Activated naive CD8-positive, alpha-beta T cell (primary cell): ENCODE measurements around the gene ARSJ.

Experiments used
- H3K27ac Mint-ChIP-seq: one replicate; pipeline ENCODE4 v1.8.0; 2021; ENCODE audit warnings: mixed read lengths
- H3K27me3 Mint-ChIP-seq: one replicate; pipeline ENCODE4 v1.8.0; 2021; ENCODE audit warnings: mixed read lengths
- H3K36me3 Mint-ChIP-seq: one replicate; pipeline ENCODE4 v1.8.0; 2021; ENCODE audit warnings: mixed read lengths
- H3K4me1 Mint-ChIP-seq: one replicate; pipeline ENCODE4 v1.8.0; 2021; ENCODE audit warnings: low read depth, mixed read lengths
- H3K4me3 Mint-ChIP-seq: one replicate; pipeline ENCODE4 v1.8.0; 2021; ENCODE audit warnings: mild to moderate bottlenecking, mixed read lengths
- H3K9me3 Mint-ChIP-seq: one replicate; pipeline ENCODE4 v1.8.0; 2021; ENCODE audit warnings: low read depth, mixed read lengths

ARSJ gene

GRCh38 chr4:113976741-113977525 is 2.5 kb downstream of the ARSJ start:
- Mint-ChIP-seq H3K4me1 (peaks cover 20% of the 10 kb centered on the region), H3K36me3 (peaks cover 9% of the 10 kb centered on the region), H3K27ac (no peak overlapping the region), H3K9me3 (peaks cover 4% of the 10 kb centered on the region), H3K4me3 (no peak overlapping the region), H3K27me3 (peaks cover 14% of the 10 kb centered on the region)

- no peak overlapping the region for H3K4me3 Mint-ChIP-seq
- peaks cover 6% of the 10 kb centered on the region for H3K27me3 Mint-ChIP-seq
- H3K36me3 Mint-ChIP-seq, result peaks cover 5% of the 10 kb centered on the region
- H3K4me1 Mint-ChIP-seq, result peaks cover 17% of the 10 kb centered on the region
- H3K27ac Mint-ChIP-seq, result no peak overlapping the region
- H3K9me3 Mint-ChIP-seq, result peaks cover 4% of the 10 kb centered on the region
These were observed 3.9 kb downstream of the ARSJ start for GRCh38 chr4:113975578-113975977.

GRCh38 chr4:113974467-113974866 is 5.0 kb downstream of the ARSJ start:
- H3K27me3 Mint-ChIP-seq, result no peaks in the 10 kb centered on the region
- H3K4me1 Mint-ChIP-seq, result peaks cover 8% of the 10 kb centered on the region
- H3K4me3 Mint-ChIP-seq, result no peak overlapping the region
- H3K9me3 Mint-ChIP-seq, result peaks cover 4% of the 10 kb centered on the region
- H3K36me3 Mint-ChIP-seq, result peaks cover 5% of the 10 kb centered on the region
- H3K27ac Mint-ChIP-seq, result no peak overlapping the region

- Mint-ChIP-seq H3K27me3 (no peaks in the 10 kb centered on the region), H3K36me3 (peaks cover 5% of the 10 kb centered on the region), H3K27ac (no peak overlapping the region), H3K4me3 (no peak overlapping the region), H3K4me1 (peaks cover 3% of the 10 kb centered on the region), H3K9me3 (peaks cover 4% of the 10 kb centered on the region)
These were observed 6.1 kb downstream of the ARSJ start for GRCh38 chr4:113973345-113973744.

- no peak overlapping the region for H3K4me3 Mint-ChIP-seq
- no peaks in the 10 kb centered on the region for H3K27me3 Mint-ChIP-seq
- H3K4me1 Mint-ChIP-seq, result peaks cover 3% of the 10 kb centered on the region
- H3K27ac Mint-ChIP-seq, result no peak overlapping the region
- H3K36me3 Mint-ChIP-seq, result peaks cover 5% of the 10 kb centered on the region
- peaks cover 4% of the 10 kb centered on the region for H3K9me3 Mint-ChIP-seq
These were observed 6.7 kb downstream of the ARSJ start for GRCh38 chr4:113972781-113973180.

GRCh38 chr4:113971706-113972360 is 7.6 kb downstream of the ARSJ start:
- peaks cover 4% of the 10 kb centered on the region for H3K9me3 Mint-ChIP-seq
- peaks cover 5% of the 10 kb centered on the region for H3K36me3 Mint-ChIP-seq
- H3K27ac Mint-ChIP-seq, result no peak overlapping the region
- no peak overlapping the region for H3K4me3 Mint-ChIP-seq
- H3K4me1 Mint-ChIP-seq, result no peaks in the 10 kb centered on the region
- no peaks in the 10 kb centered on the region for H3K27me3 Mint-ChIP-seq

- H3K9me3 Mint-ChIP-seq, result peaks cover 2% of the 10 kb centered on the region
- H3K27me3 Mint-ChIP-seq, result no peaks in the 10 kb centered on the region
- H3K36me3 Mint-ChIP-seq, result peaks cover 4% of the 10 kb centered on the region
- H3K4me3 Mint-ChIP-seq, result no peak overlapping the region
- H3K27ac Mint-ChIP-seq, result no peak overlapping the region
- H3K4me1 Mint-ChIP-seq, result no peaks in the 10 kb centered on the region
These were observed 9.6 kb downstream of the ARSJ start for GRCh38 chr4:113969709-113970334.

GRCh38 chr4:113968473-113968872 is 11.0 kb downstream of the ARSJ start:
- Mint-ChIP-seq H3K36me3 (no peaks in the 10 kb centered on the region), H3K27me3 (peaks cover 1% of the 10 kb centered on the region), H3K9me3 (no peaks in the 10 kb centered on the region), H3K4me1 (no peaks in the 10 kb centered on the region), H3K4me3 (no peak overlapping the region), H3K27ac (no peak overlapping the region)

GRCh38 chr4:113967687-113968086 is 11.8 kb downstream of the ARSJ start:
- Mint-ChIP-seq H3K4me3 (no peak overlapping the region), H3K27ac (no peak overlapping the region), H3K9me3 (peaks cover 5% of the 10 kb centered on the region), H3K27me3 (peaks cover 1% of the 10 kb centered on the region), H3K4me1 (no peaks in the 10 kb centered on the region), H3K36me3 (peaks cover 4% of the 10 kb centered on the region)

GRCh38 chr4:113962719-113963265 is 16.7 kb downstream of the ARSJ start:
- Mint-ChIP-seq H3K36me3 (peaks cover 4% of the 10 kb centered on the region), H3K27ac (no peak overlapping the region), H3K27me3 (peaks cover 1% of the 10 kb centered on the region), H3K4me3 (no peak overlapping the region), H3K4me1 (no peaks in the 10 kb centered on the region), H3K9me3 (peaks cover 6% of the 10 kb centered on the region)

GRCh38 chr4:113962016-113962347 is 17.5 kb downstream of the ARSJ start:
- no peaks in the 10 kb centered on the region for H3K4me1 Mint-ChIP-seq
- H3K36me3 Mint-ChIP-seq, result peaks cover 4% of the 10 kb centered on the region
- H3K27ac Mint-ChIP-seq, result no peak overlapping the region
- H3K4me3 Mint-ChIP-seq, result no peak overlapping the region
- peaks cover 1% of the 10 kb centered on the region for H3K27me3 Mint-ChIP-seq
- peaks cover 6% of the 10 kb centered on the region for H3K9me3 Mint-ChIP-seq

GRCh38 chr4:113960684-113961321 is 18.6 kb downstream of the ARSJ start:
- Mint-ChIP-seq H3K9me3 (peaks cover 6% of the 10 kb centered on the region), H3K27ac (no peak overlapping the region), H3K4me3 (no peak overlapping the region), H3K27me3 (peaks cover 1% of the 10 kb centered on the region), H3K4me1 (no peaks in the 10 kb centered on the region), H3K36me3 (peaks cover 4% of the 10 kb centered on the region)

- Mint-ChIP-seq H3K27ac (no peak overlapping the region), H3K4me3 (no peak overlapping the region), H3K4me1 (no peaks in the 10 kb centered on the region), H3K9me3 (peaks cover 6% of the 10 kb centered on the region), H3K36me3 (peaks cover 4% of the 10 kb centered on the region), H3K27me3 (peaks cover 1% of the 10 kb centered on the region)
These were observed 19.9 kb downstream of the ARSJ start for GRCh38 chr4:113959539-113959937.

GRCh38 chr4:113958766-113959538 is 20.5 kb downstream of the ARSJ start:
- peaks cover 6% of the 10 kb centered on the region for H3K9me3 Mint-ChIP-seq
- no peaks in the 10 kb centered on the region for H3K27me3 Mint-ChIP-seq
- no peak overlapping the region for H3K27ac Mint-ChIP-seq
- peaks cover 2% of the 10 kb centered on the region for H3K4me1 Mint-ChIP-seq
- H3K36me3 Mint-ChIP-seq, result peaks cover 4% of the 10 kb centered on the region
- no peak overlapping the region for H3K4me3 Mint-ChIP-seq
